ACC112 (cell line): ENCODE measurements around the gene MACROD2.

ENCODE experiments used
- H2AFZ ChIP-seq: fragments of 200-600 bp; sonication (generic); one replicate; pipeline ENCODE4 v1.6.0; 2017; ENCODE audit warnings: antibody characterized with exemption, low read length; ENCODE audit not compliant: unreplicated experiment
- H3K27ac ChIP-seq: fragments of 200-600 bp; sonication (generic); 2 replicates; pipeline ENCODE4 v1.5.1; 2014; ENCODE audit warnings: low read depth, mild to moderate bottlenecking, antibody characterized with exemption, low read length, moderate library complexity
- H3K27me3 ChIP-seq: fragments of 200-600 bp; sonication (generic); 2 replicates; pipeline ENCODE4 v1.6.1; 2014; ENCODE audit warnings: mild to moderate bottlenecking, antibody characterized with exemption, low read length, moderate library complexity, mixed read lengths; ENCODE audit not compliant: insufficient read depth
- H3K36me3 ChIP-seq: fragments of 200-600 bp; sonication (generic); 2 replicates; pipeline ENCODE4 v1.6.1; 2016; ENCODE audit warnings: mild to moderate bottlenecking, antibody characterized with exemption, low read length, moderate library complexity, mixed read lengths; ENCODE audit not compliant: insufficient read depth
- H3K4me1 ChIP-seq: fragments of 200-600 bp; sonication (generic); one replicate; pipeline ENCODE4 v1.6.1; 2016; ENCODE audit warnings: low read length, mixed read lengths; ENCODE audit not compliant: insufficient read depth, unreplicated experiment, control insufficient read depth
- H3K4me3 ChIP-seq: fragments of 200-600 bp; sonication (generic); 2 replicates; pipeline ENCODE4 v1.5.1; 2014; ENCODE audit warnings: mild to moderate bottlenecking, low read depth, low read length
- H3K79me2 ChIP-seq: fragments of 200-600 bp; sonication (generic); one replicate; pipeline ENCODE4 v1.6.0; 2016; ENCODE audit warnings: low read length; ENCODE audit not compliant: control insufficient read depth, unreplicated experiment, insufficient read depth

Gene MACROD2

DNA sequence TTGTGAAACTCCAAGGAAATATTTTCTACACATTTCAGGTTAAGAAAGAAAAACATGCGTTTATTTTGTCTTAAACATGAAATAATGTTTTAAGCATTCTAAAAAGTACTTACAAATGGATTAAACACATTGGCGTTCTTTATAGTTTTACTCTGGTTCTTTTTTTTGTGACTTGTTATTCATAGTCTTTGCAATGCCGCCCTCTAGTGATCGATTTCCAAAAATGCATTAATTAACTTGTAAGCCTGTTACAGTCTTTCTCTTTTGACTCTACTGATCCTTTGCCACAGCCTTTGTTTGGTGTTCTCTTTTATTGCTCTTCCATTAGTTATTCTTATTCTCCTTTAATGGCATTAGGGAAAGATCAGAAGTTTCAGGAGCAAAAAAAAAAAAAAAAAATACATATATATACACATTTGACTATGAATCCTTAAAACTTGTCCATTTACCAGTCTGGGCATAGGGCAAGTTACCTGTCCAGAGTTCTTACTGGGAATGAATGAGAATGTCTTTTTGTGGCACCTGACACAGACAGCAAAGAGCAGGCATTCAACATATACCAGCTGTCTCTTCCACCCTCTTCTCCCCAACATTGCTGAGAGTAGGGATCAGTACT is 59.9 kb downstream of the MACROD2 start:
- Histone ChIP-seq H2AFZ (no peak overlapping the region), H3K27ac (no peak overlapping the region), H3K36me3 (no peaks in the 10 kb centered on the region), H3K27me3 (0 out of 2 replicates have a peak, but pooled peaks cover 2% of the 10 kb centered on the region), H3K4me3 (no peak overlapping the region), H3K79me2 (no peaks in the 10 kb centered on the region), H3K4me1 (no peaks in the 10 kb centered on the region)

GRCh38 chr20:14062171-14062570 is 66.9 kb downstream of the MACROD2 start:
- H3K36me3 ChIP-seq = no peaks in the 10 kb centered on the region
- no peaks in the 10 kb centered on the region for H3K4me1 ChIP-seq
- no peaks in the 10 kb centered on the region for H3K79me2 ChIP-seq
- H3K27ac ChIP-seq = no peak overlapping the region
- no peak overlapping the region for H3K4me3 ChIP-seq
- H2AFZ ChIP-seq = no peak overlapping the region
- H3K27me3 ChIP-seq = 0 out of 2 replicates have a peak, but pooled peaks cover 4% of the 10 kb centered on the region

DNA sequence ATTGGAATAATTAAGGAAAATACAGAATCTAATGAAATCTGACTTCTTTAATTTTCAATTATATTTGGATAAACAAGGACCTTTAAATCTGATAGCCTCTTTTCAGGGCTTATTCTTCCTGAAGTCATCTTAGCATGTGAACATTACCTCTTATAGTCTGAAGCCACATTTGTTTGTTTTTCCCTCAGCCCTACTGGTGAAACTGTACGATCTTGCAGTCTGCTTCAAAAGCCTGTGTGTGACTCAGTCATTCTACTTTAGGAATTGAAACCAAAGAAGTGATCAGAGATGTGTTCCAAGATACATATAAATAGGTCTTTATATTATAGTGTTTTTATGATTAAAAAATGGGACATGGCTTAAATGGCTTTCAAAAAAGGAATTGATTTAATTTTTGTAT is 67.5 kb downstream of the MACROD2 start:
- no peak overlapping the region for H3K27ac ChIP-seq
- H3K27me3 ChIP-seq = 0 out of 2 replicates have a peak, but pooled peaks cover 4% of the 10 kb centered on the region
- H2AFZ ChIP-seq = no peak overlapping the region
- H3K4me3 ChIP-seq = no peak overlapping the region
- no peaks in the 10 kb centered on the region for H3K4me1 ChIP-seq
- no peaks in the 10 kb centered on the region for H3K36me3 ChIP-seq
- no peaks in the 10 kb centered on the region for H3K79me2 ChIP-seq

- Histone ChIP-seq H2AFZ (no peak overlapping the region), H3K4me1 (no peaks in the 10 kb centered on the region), H3K36me3 (no peaks in the 10 kb centered on the region), H3K79me2 (no peaks in the 10 kb centered on the region), H3K4me3 (no peak overlapping the region), H3K27ac (no peak overlapping the region), H3K27me3 (0 out of 2 replicates have a peak, but pooled peaks cover 4% of the 10 kb centered on the region)
Measured at GRCh38 chr20:14064333-14064732, 69.0 kb downstream of the MACROD2 start.

DNA sequence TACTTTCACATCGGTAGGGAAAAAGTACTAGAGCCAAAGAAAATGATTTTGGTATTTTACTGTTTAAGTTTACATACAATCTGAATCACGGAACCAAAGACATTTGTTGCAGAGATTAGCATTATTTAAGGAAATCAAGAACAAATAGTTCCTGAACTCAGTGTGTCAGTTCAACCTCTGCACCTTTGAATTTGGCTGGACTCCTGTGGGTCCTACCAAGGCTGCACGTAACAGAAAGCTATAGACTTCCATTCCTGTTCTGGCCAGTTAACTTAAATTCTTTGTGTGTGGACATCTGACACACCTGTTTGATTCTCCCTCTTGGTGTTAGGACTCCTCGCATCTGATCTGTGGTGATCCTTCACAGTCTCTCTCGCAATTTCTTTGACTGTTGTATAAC is 69.6 kb downstream of the MACROD2 start:
- Histone ChIP-seq H2AFZ (no peak overlapping the region), H3K36me3 (no peaks in the 10 kb centered on the region), H3K4me1 (no peaks in the 10 kb centered on the region), H3K4me3 (no peak overlapping the region), H3K79me2 (no peaks in the 10 kb centered on the region), H3K27me3 (0 out of 2 replicates have a peak, but pooled peaks cover 4% of the 10 kb centered on the region), H3K27ac (no peak overlapping the region)

DNA sequence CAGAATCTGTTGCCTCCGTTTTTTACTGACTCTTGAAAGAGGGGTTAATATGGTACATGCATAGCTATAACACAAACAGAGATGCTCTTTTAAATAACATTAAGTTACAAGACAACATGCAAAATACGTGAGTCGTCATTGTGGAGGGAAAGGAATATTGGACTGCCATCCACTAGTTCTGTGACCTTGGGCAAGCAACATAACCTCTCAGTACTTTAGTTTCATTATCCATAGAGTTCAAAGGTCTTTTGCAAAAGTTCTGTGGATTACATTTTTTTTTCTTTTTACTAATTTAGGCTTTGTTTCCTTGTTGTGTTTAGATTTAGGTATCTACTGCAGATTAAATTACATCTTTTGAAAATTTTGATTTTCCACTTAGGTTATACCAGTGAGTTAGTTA is 70.5 kb downstream of the MACROD2 start:
- Histone ChIP-seq H3K79me2 (no peaks in the 10 kb centered on the region), H3K36me3 (no peaks in the 10 kb centered on the region), H3K4me3 (no peak overlapping the region), H2AFZ (no peak overlapping the region), H3K27ac (no peak overlapping the region), H3K27me3 (no peaks in the 10 kb centered on the region), H3K4me1 (no peaks in the 10 kb centered on the region)

- H3K79me2 ChIP-seq = no peaks in the 10 kb centered on the region
- H2AFZ ChIP-seq = no peak overlapping the region
- H3K27ac ChIP-seq = no peak overlapping the region
- no peaks in the 10 kb centered on the region for H3K36me3 ChIP-seq
- H3K4me3 ChIP-seq = no peak overlapping the region
- H3K27me3 ChIP-seq = no peaks in the 10 kb centered on the region
- H3K4me1 ChIP-seq = no peaks in the 10 kb centered on the region
Measured at GRCh38 chr20:14067603-14068002, 72.3 kb downstream of the MACROD2 start.

- Histone ChIP-seq H2AFZ (no peak overlapping the region), H3K36me3 (no peaks in the 10 kb centered on the region), H3K4me3 (no peak overlapping the region), H3K4me1 (no peaks in the 10 kb centered on the region), H3K27me3 (peaks cover 5% of the 10 kb centered on the region; the same call in 1 of the 2 replicates), H3K27ac (no peak overlapping the region), H3K79me2 (no peaks in the 10 kb centered on the region)
Measured at GRCh38 chr20:14069796-14070195, 74.5 kb downstream of the MACROD2 start.

DNA sequence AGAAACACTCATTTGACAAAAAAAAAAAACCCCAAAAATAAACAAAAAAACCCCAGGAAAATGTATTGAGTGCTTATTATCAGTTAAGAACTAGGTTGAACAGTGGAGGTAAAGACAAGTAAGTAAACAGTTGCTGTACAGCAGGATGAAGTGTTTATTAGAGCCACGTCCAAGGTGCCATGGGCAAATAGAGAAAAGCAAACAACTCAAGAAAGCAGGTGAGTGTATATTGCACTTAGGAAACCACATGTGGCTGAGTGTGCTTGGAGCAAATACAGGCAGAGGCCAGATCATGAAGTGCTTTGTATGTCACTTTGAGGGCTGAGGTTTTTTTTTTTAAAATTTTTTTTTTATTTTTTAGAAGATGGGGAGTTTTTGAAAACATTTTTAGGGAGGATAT is 98.3 kb downstream of the MACROD2 start:
- Histone ChIP-seq H3K4me3 (no peak overlapping the region), H2AFZ (no peak overlapping the region), H3K27ac (no peak overlapping the region), H3K79me2 (no peaks in the 10 kb centered on the region), H3K4me1 (no peaks in the 10 kb centered on the region), H3K27me3 (no peaks in the 10 kb centered on the region), H3K36me3 (no peaks in the 10 kb centered on the region)

- no peaks in the 10 kb centered on the region for H3K4me1 ChIP-seq
- H3K79me2 ChIP-seq = no peaks in the 10 kb centered on the region
- no peaks in the 10 kb centered on the region for H3K36me3 ChIP-seq
- no peak overlapping the region for H2AFZ ChIP-seq
- no peak overlapping the region for H3K4me3 ChIP-seq
- H3K27ac ChIP-seq = no peak overlapping the region
- H3K27me3 ChIP-seq = no peaks in the 10 kb centered on the region
Measured at GRCh38 chr20:14098261-14098660, 102.9 kb downstream of the MACROD2 start.

DNA sequence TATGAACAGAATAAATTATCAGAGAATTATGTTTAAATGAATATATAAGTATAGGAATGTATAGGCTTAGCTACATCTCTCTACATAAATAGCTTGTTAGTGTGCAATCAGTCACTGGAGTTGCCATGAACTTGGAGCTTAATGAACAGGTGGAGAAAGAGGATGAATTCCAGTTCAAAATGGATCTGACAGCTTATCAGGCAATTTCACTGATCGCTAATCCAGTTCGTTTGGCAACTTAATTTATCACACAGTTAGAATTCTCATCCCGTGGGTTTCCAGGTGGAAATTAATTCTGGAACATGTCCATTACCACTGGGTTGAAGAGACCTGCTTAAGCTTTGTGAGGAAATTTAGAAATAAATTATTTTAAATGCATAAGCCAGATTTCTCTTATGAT is 118.1 kb downstream of the MACROD2 start:
- Histone ChIP-seq H3K27me3 (peaks cover 34% of the 10 kb centered on the region), H3K79me2 (no peaks in the 10 kb centered on the region), H3K4me3 (no peak overlapping the region), H3K27ac (no peak overlapping the region), H3K4me1 (no peaks in the 10 kb centered on the region), H2AFZ (no peak overlapping the region), H3K36me3 (no peaks in the 10 kb centered on the region)
